EH (cell line): Measurements from ENCODE around the gene FZR1.
A peak's percentile ranks its signal among the peaks of the same experiment; 100 is the strongest.
"Not testable (repeated sequence)": the region's sequence is repeated elsewhere in the genome, so short reads cannot be mapped to it uniquely, and the experiment has no call there.

Experiments
- DNase-seq: peaks from one replicate; pipeline ENCODE4 v3.0.0-alpha.2; 2015; ENCODE audit warnings: low read depth

FZR1 gene

GRCh38 chr19:3547301-3547731, 41.2 kb downstream of the FZR1 start:
- DNase-seq: peak; percentile 39

GRCh38 chr19:3547767-3548282, 41.7 kb downstream of the FZR1 start:
- no peak for DNase-seq

GRCh38 chr19:3548606-3549005, 42.5 kb downstream of the FZR1 start:
- DNase-seq: no peak

- DNase-seq: no peak
Observed at GRCh38 chr19:3549816-3550215, 43.7 kb downstream of the FZR1 start.

GRCh38 chr19:3550947-3551791, 45.1 kb downstream of the FZR1 start:
- no peak for DNase-seq

- no peak for DNase-seq
Observed at GRCh38 chr19:3551792-3552095, 45.6 kb downstream of the FZR1 start.

- no peak for DNase-seq
Observed at GRCh38 chr19:3554254-3555083, 48.4 kb downstream of the FZR1 start.

- DNase-seq: no peak
Observed at GRCh38 chr19:3555653-3556422, 49.7 kb downstream of the FZR1 start.

- no peak for DNase-seq
Observed at GRCh38 chr19:3556423-3556977, 50.4 kb downstream of the FZR1 start.

- DNase-seq: peak; percentile 59
Observed at GRCh38 chr19:3556978-3557460, 50.9 kb downstream of the FZR1 start.

- peak; percentile 95 for DNase-seq
Observed at GRCh38 chr19:3557461-3558248, 51.5 kb downstream of the FZR1 start, which contains the start of gene MFSD12. MFSD12 (minus strand) TSS chr19:3557586; CDS start chr19:3557403, 183 bp downstream.

GRCh38 chr19:3563709-3564524, 57.8 kb downstream of the FZR1 start:
- no peak for DNase-seq

GRCh38 chr19:3565139-3565538, 59.0 kb downstream of the FZR1 start:
- peak; percentile 75 for DNase-seq

- not testable (repeated sequence) for DNase-seq
Observed at GRCh38 chr19:3570042-3570441, 63.9 kb downstream of the FZR1 start.

GRCh38 chr19:3570606-3571011, 64.5 kb downstream of the FZR1 start:
- no peak for DNase-seq

- peak; percentile 100 for DNase-seq
Observed at GRCh38 chr19:3572132-3572854, 66.2 kb downstream of the FZR1 start.

- DNase-seq: no peak
Observed at GRCh38 chr19:3572855-3573161, 66.7 kb downstream of the FZR1 start, which contains the start of gene HMG20B. HMG20B (plus strand) TSS chr19:3572944; CDS start chr19:3573310, 366 bp downstream.

GRCh38 chr19:3573162-3573857, 67.2 kb downstream of the FZR1 start:
- no peak for DNase-seq
